Vagina (tissue), 2 donors: ENCODE measurements around the gene PTRH1. TPM values are rescaled to one million over a fixed set of nuclear protein-coding genes. Genes with fewer than 3 reads are reported as not detected.

Source experiments
- DNase-seq, 2 donors: peaks; one replicate each; pipeline ENCODE4 v3.0.0-alpha.2; 2017; ENCODE audit errors: extremely low spot score in 2 of 2
- H3K27ac ChIP-seq: fragments of 200-600 bp; sonication (generic); one replicate; pipeline ENCODE4 v1.5.1; 2019
- H3K27me3 ChIP-seq: fragments of 200-600 bp; sonication (generic); one replicate; pipeline ENCODE4 v1.5.1; 2019
- H3K36me3 ChIP-seq, 2 donors: fragments of 200-600 bp; sonication (generic); one replicate each; pipeline ENCODE4 v1.5.1; 2017 to 2019
- H3K4me1 ChIP-seq: fragments of 200-600 bp; sonication (generic); one replicate; pipeline ENCODE4 v1.5.1; 2019
- H3K4me3 ChIP-seq, 2 donors: fragments of 200-600 bp; sonication (generic); 1 replicate in 1 of 2; 2 replicates in 1 of 2; pipeline ENCODE4 v1.5.1; 2016 to 2019
- H3K9me3 ChIP-seq: fragments of 200-600 bp; sonication (generic); one replicate; pipeline ENCODE4 v1.5.1; 2019
- POLR2A ChIP-seq, 2 donors: fragments of 450-650 bp; IDR thresholded peaks; one replicate each; pipeline ENCODE4 v1.6.1; 2017; ENCODE audit warnings: antibody characterized with exemption in 2 of 2, mild to moderate bottlenecking in 2 of 2, moderate library complexity in 2 of 2
- POLR2AphosphoS5 ChIP-seq, 2 donors: sonication (generic); formaldehyde crosslinking; IDR thresholded peaks; one replicate each; pipeline ENCODE4 v1.9.0; 2017; ENCODE audit warnings: antibody characterized with exemption in 2 of 2, mild to moderate bottlenecking in 2 of 2, low read depth in 1 of 2; ENCODE audit not compliant: insufficient read depth in 1 of 2
- intact Hi-C: fragments of 100-400 bp; cut with DNase I; formaldehyde crosslinking; loops from one replicate; pipeline ENCODE4 v1.15.1; 2023
- total RNA-seq: library from RNA; depleted of rRNA; stranded (reverse); fragments of >200 nt; gene quantifications from one replicate; pipeline ENCODE4 v1.2.3, GENCODE V29; 2016
- TF ChIP-seq, protein P1 (sequence below), 3 experiments: fragments of 450-650 bp in 2 of 3; fragments of 200-600 bp in 1 of 3; sonication (generic) in 1 of 3; IDR thresholded peaks; one replicate each; pipeline ENCODE4 v1.5.1; 2017 to 2019; ENCODE audit warnings: antibody characterized with exemption in 3 of 3, mild to moderate bottlenecking in 2 of 3, moderate library complexity in 2 of 3

PTRH1 gene
- total RNA-seq, 1 donor from 2014 or later: 2.2 TPM

GRCh38 chr9:127749090-127749787, 33.8 kb upstream of the PTRH1 start:
- Histone ChIP-seq H3K4me1 (peaks cover 2% of the 10 kb centered on the region), H3K27me3 (no peaks in the 10 kb centered on the region), H3K27ac (no peak overlapping the region), H3K9me3 (no peaks in the 10 kb centered on the region), H3K36me3 (no peaks in the 10 kb centered on the region), H3K4me3 (no peak overlapping the region)
- TF ChIP-seq, protein P1, sequence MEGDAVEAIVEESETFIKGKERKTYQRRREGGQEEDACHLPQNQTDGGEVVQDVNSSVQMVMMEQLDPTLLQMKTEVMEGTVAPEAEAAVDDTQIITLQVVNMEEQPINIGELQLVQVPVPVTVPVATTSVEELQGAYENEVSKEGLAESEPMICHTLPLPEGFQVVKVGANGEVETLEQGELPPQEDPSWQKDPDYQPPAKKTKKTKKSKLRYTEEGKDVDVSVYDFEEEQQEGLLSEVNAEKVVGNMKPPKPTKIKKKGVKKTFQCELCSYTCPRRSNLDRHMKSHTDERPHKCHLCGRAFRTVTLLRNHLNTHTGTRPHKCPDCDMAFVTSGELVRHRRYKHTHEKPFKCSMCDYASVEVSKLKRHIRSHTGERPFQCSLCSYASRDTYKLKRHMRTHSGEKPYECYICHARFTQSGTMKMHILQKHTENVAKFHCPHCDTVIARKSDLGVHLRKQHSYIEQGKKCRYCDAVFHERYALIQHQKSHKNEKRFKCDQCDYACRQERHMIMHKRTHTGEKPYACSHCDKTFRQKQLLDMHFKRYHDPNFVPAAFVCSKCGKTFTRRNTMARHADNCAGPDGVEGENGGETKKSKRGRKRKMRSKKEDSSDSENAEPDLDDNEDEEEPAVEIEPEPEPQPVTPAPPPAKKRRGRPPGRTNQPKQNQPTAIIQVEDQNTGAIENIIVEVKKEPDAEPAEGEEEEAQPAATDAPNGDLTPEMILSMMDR (IDR thresholded peaks at IDR 0.05): no peak
- TF ChIP-seq POLR2A (IDR thresholded peaks at IDR 0.05) (no peak), POLR2AphosphoS5 (IDR thresholded peaks at IDR 0.05; ENCODE audit: insufficient read depth in 1 of 2, low read depth in 1 of 2) (no peak)
- DNase-seq: no peak
- intact Hi-C loops: no loop called here

- TF ChIP-seq, protein P1 (IDR thresholded peaks at IDR 0.05): no peak
- no peak for TF ChIP-seq POLR2AphosphoS5 (IDR thresholded peaks at IDR 0.05; ENCODE audit: insufficient read depth in 1 of 2, low read depth in 1 of 2)
- TF ChIP-seq POLR2A (IDR thresholded peaks at IDR 0.05): no peak
- no peaks in the 10 kb centered on the region for H3K9me3 ChIP-seq
- no peaks in the 10 kb centered on the region for H3K4me1 ChIP-seq
- H3K27me3 ChIP-seq: no peaks in the 10 kb centered on the region
- H3K27ac ChIP-seq: no peak overlapping the region
- DNase-seq: no peak
- H3K4me3 ChIP-seq: no peak overlapping the region
- no peaks in the 10 kb centered on the region for H3K36me3 ChIP-seq
- intact Hi-C loops: no loop called here
Observed at GRCh38 chr9:127746959-127747569, 31.6 kb upstream of the PTRH1 start.

GRCh38 chr9:127744398-127745110, 29.1 kb upstream of the PTRH1 start:
- Histone ChIP-seq H3K4me1 (peaks cover 19% of the 10 kb centered on the region), H3K4me3 (no peak overlapping the region), H3K9me3 (no peaks in the 10 kb centered on the region), H3K36me3 (no peaks in the 10 kb centered on the region), H3K27ac (peak overlapping the region; percentile 30), H3K27me3 (no peaks in the 10 kb centered on the region)
- DNase-seq: no peak
- TF ChIP-seq, protein P1 (IDR thresholded peaks at IDR 0.05): no peak
- TF ChIP-seq POLR2AphosphoS5 (IDR thresholded peaks at IDR 0.05; ENCODE audit: insufficient read depth in 1 of 2, low read depth in 1 of 2): no peak
- TF ChIP-seq POLR2A (IDR thresholded peaks at IDR 0.05): no peak
- intact Hi-C loops: no loop called here

GRCh38 chr9:127742435-127743088, 27.1 kb upstream of the PTRH1 start:
- no peak for DNase-seq
- H3K27ac ChIP-seq: peak overlapping the region; percentile 88
- H3K4me1 ChIP-seq: peaks cover 23% of the 10 kb centered on the region
- H3K36me3 ChIP-seq: no peaks in the 10 kb centered on the region
- H3K4me3 ChIP-seq: peak overlapping the region; percentile 22 to 27
- H3K9me3 ChIP-seq: no peaks in the 10 kb centered on the region
- intact Hi-C loops: no loop called here
- TF ChIP-seq, protein P1 (IDR thresholded peaks at IDR 0.05): no peak
- TF ChIP-seq POLR2A (IDR thresholded peaks at IDR 0.05): no peak
- peak in 1 of 2 donors; percentile 60 for TF ChIP-seq POLR2AphosphoS5 (IDR thresholded peaks at IDR 0.05; ENCODE audit: insufficient read depth in 1 of 2, low read depth in 1 of 2)
- H3K27me3 ChIP-seq: no peaks in the 10 kb centered on the region
